H9 (cell line): ENCODE results near the gene POU1F1. TPM values are rescaled to one million over a fixed set of nuclear protein-coding genes. Genes with fewer than 3 reads are reported as not detected.

ENCODE experiments used
- DNase-seq: peaks from one replicate; pipeline ENCODE4 v3.0.0-alpha.2; 2017
- H2AFZ ChIP-seq: one replicate; pipeline ENCODE4 v1.6.1; 2013; ENCODE audit warnings: mild to moderate bottlenecking, low read length, control low read depth, moderate library complexity
- H2AK5ac ChIP-seq: 2 replicates; pipeline ENCODE4 v1.6.1; 2013; ENCODE audit warnings: low read length, control low read depth, mixed read lengths; ENCODE audit not compliant: insufficient read length
- H2BK120ac ChIP-seq: one replicate; pipeline ENCODE4 v1.6.1; 2013; ENCODE audit warnings: low read depth, mild to moderate bottlenecking, low read length, control low read depth, inconsistent platforms; ENCODE audit not compliant: poor library complexity, severe bottlenecking
- H2BK12ac ChIP-seq: 2 replicates; pipeline ENCODE4 v1.6.1; 2013; ENCODE audit warnings: low read length, control low read depth, mixed read lengths, low read depth; ENCODE audit not compliant: insufficient read length
- H2BK15ac ChIP-seq: 2 replicates; pipeline ENCODE4 v1.6.1; 2013; ENCODE audit warnings: low read depth, low read length, control low read depth
- H2BK20ac ChIP-seq: one replicate; pipeline ENCODE4 v1.6.1; 2013; ENCODE audit warnings: low read depth, mild to moderate bottlenecking, low read length, control low read depth, inconsistent platforms; ENCODE audit not compliant: poor library complexity, severe bottlenecking
- H2BK5ac ChIP-seq: 2 replicates; pipeline ENCODE4 v1.6.1; 2013; ENCODE audit warnings: low read length, control low read depth, mixed read lengths; ENCODE audit not compliant: insufficient read length
- H3K14ac ChIP-seq: 2 replicates; pipeline ENCODE4 v1.6.1; 2013; ENCODE audit warnings: low read length, control low read depth; ENCODE audit not compliant: insufficient read depth
- H3K18ac ChIP-seq: 2 replicates; pipeline ENCODE4 v1.6.1; 2013; ENCODE audit warnings: low read depth, mild to moderate bottlenecking, mixed read lengths, low read length, control low read depth; ENCODE audit not compliant: insufficient read length
- H3K23ac ChIP-seq: 2 replicates; pipeline ENCODE4 v1.6.1; 2013; ENCODE audit warnings: low read length, control low read depth, mixed read lengths, low read depth; ENCODE audit not compliant: insufficient read length
- H3K23me2 ChIP-seq: 2 replicates; pipeline ENCODE4 v1.6.1; 2013; ENCODE audit warnings: low read depth, mild to moderate bottlenecking, mixed read lengths, low read length, control low read depth; ENCODE audit not compliant: insufficient read length, poor library complexity, severe bottlenecking
- H3K27ac ChIP-seq: 2 replicates; pipeline ENCODE4 v1.5.1; 2013; ENCODE audit warnings: low read length, control low read depth, mixed read lengths, low read depth; ENCODE audit not compliant: insufficient read length
- H3K27me3 ChIP-seq: 2 replicates; pipeline ENCODE4 v1.6.1; 2013; ENCODE audit warnings: low read length, control low read depth, inconsistent platforms; ENCODE audit not compliant: insufficient read depth
- H3K4ac ChIP-seq: 2 replicates; pipeline ENCODE4 v1.6.1; 2013; ENCODE audit warnings: low read depth, mild to moderate bottlenecking, control low read depth, inconsistent platforms, low read length, moderate library complexity
- H3K4me1 ChIP-seq: 2 replicates; pipeline ENCODE4 v1.6.1; 2013; ENCODE audit warnings: low read length, control low read depth, inconsistent platforms; ENCODE audit not compliant: insufficient read depth
- H3K4me2 ChIP-seq: 2 replicates; pipeline ENCODE4 v1.6.1; 2013; ENCODE audit warnings: low read length, control low read depth, mixed read lengths; ENCODE audit not compliant: insufficient read length, insufficient read depth
- H3K56ac ChIP-seq: 2 replicates; pipeline ENCODE4 v1.6.1; 2013; ENCODE audit warnings: low read depth, mild to moderate bottlenecking, mixed read lengths, low read length, control low read depth; ENCODE audit not compliant: insufficient read length
- H3K79me1 ChIP-seq: 2 replicates; pipeline ENCODE4 v1.6.1; 2013; ENCODE audit warnings: low read depth, mild to moderate bottlenecking, moderate library complexity, low read length, control low read depth, inconsistent platforms; ENCODE audit not compliant: insufficient read depth, poor library complexity, severe bottlenecking
- H3K79me2 ChIP-seq: 2 replicates; pipeline ENCODE4 v1.6.1; 2013; ENCODE audit warnings: low read length, control low read depth, inconsistent platforms; ENCODE audit not compliant: insufficient read depth
- H3K9ac ChIP-seq: 2 replicates; pipeline ENCODE4 v1.6.1; 2013; ENCODE audit warnings: low read length, control low read depth, mixed read lengths; ENCODE audit not compliant: insufficient read length; ENCODE audit errors: extremely low read depth
- H3K9me3 ChIP-seq: one replicate; pipeline ENCODE4 v1.6.1; 2013; ENCODE audit warnings: low read depth, low read length, inconsistent platforms; ENCODE audit not compliant: control insufficient read depth
- H3T11ph ChIP-seq: one replicate; pipeline ENCODE4 v1.6.1; 2013; ENCODE audit warnings: mild to moderate bottlenecking, low read length, control low read depth, inconsistent platforms
- H4K20me1 ChIP-seq: one replicate; pipeline ENCODE4 v1.6.1; 2013; ENCODE audit not compliant: control insufficient read depth, insufficient read length, insufficient read depth
- H4K5ac ChIP-seq: 2 replicates; pipeline ENCODE4 v1.6.1; 2013; ENCODE audit warnings: low read depth, mild to moderate bottlenecking, mixed read lengths, low read length, control low read depth; ENCODE audit not compliant: insufficient read length
- H4K8ac ChIP-seq: replicated peaks from 2 replicates; pipeline ENCODE4 v1.6.1; 2013; ENCODE audit warnings: low read length, control low read depth, mixed read lengths, low read depth; ENCODE audit not compliant: insufficient read length
- H4K91ac ChIP-seq: 2 replicates; pipeline ENCODE4 v1.6.1; 2013; ENCODE audit warnings: low read depth, mild to moderate bottlenecking, moderate library complexity, mixed read lengths, low read length, control low read depth; ENCODE audit not compliant: insufficient read length
- H3K27ac Mint-ChIP-seq, 3 experiments: 2 replicates in 2 of 3; 3 replicates in 1 of 3; pipeline ENCODE4 v1.8.0; 2020 to 2021; ENCODE audit warnings: mixed read lengths in 3 of 3, mild to moderate bottlenecking in 1 of 3, moderate library complexity in 1 of 3
- H3K27me3 Mint-ChIP-seq: 2 replicates; pipeline ENCODE4 v1.8.0; 2021; ENCODE audit warnings: low read depth, mild to moderate bottlenecking, moderate library complexity, mixed read lengths
- H3K36me3 Mint-ChIP-seq, 3 experiments: 2 replicates in 2 of 3; 3 replicates in 1 of 3; pipeline ENCODE4 v1.8.0; 2020 to 2021; ENCODE audit warnings: low read depth in 3 of 3, mixed read lengths in 3 of 3; ENCODE audit not compliant: insufficient read depth in 1 of 3
- H3K4me1 Mint-ChIP-seq, 2 experiments: 2 replicates each; pipeline ENCODE4 v1.8.0; 2020; ENCODE audit warnings: mixed read lengths in 2 of 2
- H3K4me3 Mint-ChIP-seq, 2 experiments: 2 replicates in 1 of 2; 3 replicates in 1 of 2; pipeline ENCODE4 v1.8.0; 2020 to 2021; ENCODE audit warnings: mild to moderate bottlenecking in 2 of 2, mixed read lengths in 2 of 2, moderate library complexity in 1 of 2
- H3K9me3 Mint-ChIP-seq, 2 experiments: 2 replicates in 1 of 2; 3 replicates in 1 of 2; pipeline ENCODE4 v1.8.0; 2020; ENCODE audit warnings: mild to moderate bottlenecking in 2 of 2, mixed read lengths in 2 of 2, moderate library complexity in 1 of 2
- WGBS: extraction: QIAGEN DNeasy Blood & Tissue Kit; methylation state at CpG from one replicate; pipeline ENCODE4 v1.1.7; 2013; ENCODE audit warnings: missing lambda C conversion rate, low lambda C conversion rate, mixed read lengths; ENCODE audit not compliant: insufficient read length; ENCODE audit errors: extremely low coverage; 5-methylcytosine and 5-hydroxymethylcytosine counted together
- total RNA-seq: library from RNA; stranded (reverse); gene quantifications from 2 replicates; pipeline ENCODE4 v1.2.1, GENCODE V29; 2021
- TF ChIP-seq, protein P1 (sequence below): fragments of 200-600 bp; sonication (generic); conservative IDR thresholded peaks from 3 replicates; pipeline ENCODE4 v1.8.0; 2021; ENCODE audit warnings: antibody characterized with exemption, mild to moderate bottlenecking

The POU1F1 gene
- total RNA-seq, 1 experiment from 2014 or later = not detected

DNA sequence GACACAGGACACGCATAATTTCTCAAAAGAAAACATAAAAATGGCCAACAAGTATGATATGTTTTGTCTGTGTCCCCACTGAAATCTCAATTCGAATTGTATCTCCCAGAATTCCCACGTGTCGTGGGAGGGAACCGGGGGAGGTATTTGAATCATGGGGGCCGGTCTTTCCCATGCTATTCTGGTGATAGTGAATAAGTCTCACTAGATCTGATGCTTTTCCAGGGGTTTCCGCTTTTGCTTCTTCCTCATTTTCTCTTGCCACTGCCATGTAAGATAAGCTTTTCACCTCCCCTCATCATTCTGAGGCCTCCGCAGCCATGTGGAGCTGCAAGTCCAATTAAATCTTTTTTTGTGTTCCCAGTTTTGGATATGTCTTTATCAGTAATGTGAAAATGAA is 12.1 kb upstream of the POU1F1 start:
- Mint-ChIP-seq H3K4me1 (no peaks in the 10 kb centered on the region), H3K27ac (no peak overlapping the region), H3K36me3 (no peaks in the 10 kb centered on the region), H3K9me3 (no peaks in the 10 kb centered on the region), H3K4me3 (no peak overlapping the region), H3K27me3 (no peaks in the 10 kb centered on the region)
- no peaks in the 10 kb centered on the region for H4K20me1 ChIP-seq
- no peaks in the 10 kb centered on the region for H3K9me3 ChIP-seq
- TF ChIP-seq, protein P1, sequence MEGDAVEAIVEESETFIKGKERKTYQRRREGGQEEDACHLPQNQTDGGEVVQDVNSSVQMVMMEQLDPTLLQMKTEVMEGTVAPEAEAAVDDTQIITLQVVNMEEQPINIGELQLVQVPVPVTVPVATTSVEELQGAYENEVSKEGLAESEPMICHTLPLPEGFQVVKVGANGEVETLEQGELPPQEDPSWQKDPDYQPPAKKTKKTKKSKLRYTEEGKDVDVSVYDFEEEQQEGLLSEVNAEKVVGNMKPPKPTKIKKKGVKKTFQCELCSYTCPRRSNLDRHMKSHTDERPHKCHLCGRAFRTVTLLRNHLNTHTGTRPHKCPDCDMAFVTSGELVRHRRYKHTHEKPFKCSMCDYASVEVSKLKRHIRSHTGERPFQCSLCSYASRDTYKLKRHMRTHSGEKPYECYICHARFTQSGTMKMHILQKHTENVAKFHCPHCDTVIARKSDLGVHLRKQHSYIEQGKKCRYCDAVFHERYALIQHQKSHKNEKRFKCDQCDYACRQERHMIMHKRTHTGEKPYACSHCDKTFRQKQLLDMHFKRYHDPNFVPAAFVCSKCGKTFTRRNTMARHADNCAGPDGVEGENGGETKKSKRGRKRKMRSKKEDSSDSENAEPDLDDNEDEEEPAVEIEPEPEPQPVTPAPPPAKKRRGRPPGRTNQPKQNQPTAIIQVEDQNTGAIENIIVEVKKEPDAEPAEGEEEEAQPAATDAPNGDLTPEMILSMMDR = no peak
- H2BK15ac ChIP-seq = no peak overlapping the region
- no peak for DNase-seq
- H3K23ac ChIP-seq = no peak overlapping the region
- WGBS = no CpG with 5 or more reads among the region's 8 CpGs
- no peaks in the 10 kb centered on the region for H3K27me3 ChIP-seq
- H3K79me1 ChIP-seq = no peaks in the 10 kb centered on the region
- H3K79me2 ChIP-seq = no peaks in the 10 kb centered on the region
- H3K27ac ChIP-seq = no peak overlapping the region
- no peak overlapping the region for H2AFZ ChIP-seq
- H3K9ac ChIP-seq = no peak overlapping the region
- H2BK120ac ChIP-seq = no peak overlapping the region
- no peak overlapping the region for H3K4me2 ChIP-seq
- no peak overlapping the region for H4K5ac ChIP-seq
- no peak overlapping the region for H4K8ac ChIP-seq
- H2BK12ac ChIP-seq = no peak overlapping the region
- H2BK5ac ChIP-seq = no peak overlapping the region
- no peaks in the 10 kb centered on the region for H3K4me1 ChIP-seq
- H2AK5ac ChIP-seq = no peak overlapping the region
- no peak overlapping the region for H4K91ac ChIP-seq
- H3K18ac ChIP-seq = no peak overlapping the region
- H3K4ac ChIP-seq = no peak overlapping the region
- no peaks in the 10 kb centered on the region for H3K23me2 ChIP-seq
- H3K14ac ChIP-seq = no peak overlapping the region
- H3T11ph ChIP-seq = no peak overlapping the region
- H3K56ac ChIP-seq = no peak overlapping the region
- H2BK20ac ChIP-seq = no peak overlapping the region
